ENCODE data around the gene EIF5AL1.
"Not testable (repeated sequence)": the region's sequence is repeated elsewhere in the genome, so short reads cannot be mapped to it uniquely, and the experiment has no call there.

Gene EIF5AL1

GRCh38 chr10:79488336-79488735 lies 24.0 kb upstream of the EIF5AL1 start:
- DNase-seq, result no peak

- DNase-seq, result no peak
These were observed 23.5 kb upstream of the EIF5AL1 start for GRCh38 chr10:79488870-79489269.

GRCh38 chr10:79490400-79491142 lies 21.8 kb upstream of the EIF5AL1 start:
- DNase-seq, result no peak

GRCh38 chr10:79491143-79491835 lies 21.0 kb upstream of the EIF5AL1 start:
- DNase-seq, result no peak

GRCh38 chr10:79492256-79492655 lies 20.1 kb upstream of the EIF5AL1 start:
- no peak for DNase-seq

- DNase-seq, result no peak
These were observed 19.5 kb upstream of the EIF5AL1 start for GRCh38 chr10:79492839-79493238.

GRCh38 chr10:79493806-79494205 lies 18.5 kb upstream of the EIF5AL1 start:
- no peak for DNase-seq

GRCh38 chr10:79494871-79495705 lies 17.2 kb upstream of the EIF5AL1 start:
- no peak for DNase-seq

GRCh38 chr10:79495791-79496190 lies 16.5 kb upstream of the EIF5AL1 start:
- no peak for DNase-seq

GRCh38 chr10:79496896-79497295 lies 15.4 kb upstream of the EIF5AL1 start:
- no peak for DNase-seq

- no peak for DNase-seq
These were observed 14.0 kb upstream of the EIF5AL1 start for GRCh38 chr10:79498291-79498829.

- no peak for DNase-seq
These were observed 9.6 kb upstream of the EIF5AL1 start for GRCh38 chr10:79502561-79503309.

GRCh38 chr10:79503787-79504186 lies 8.5 kb upstream of the EIF5AL1 start:
- not testable (repeated sequence) for DNase-seq

- not testable (repeated sequence) for DNase-seq
These were observed 7.8 kb upstream of the EIF5AL1 start for GRCh38 chr10:79504483-79504882.

GRCh38 chr10:79505328-79505727 lies 7.0 kb upstream of the EIF5AL1 start:
- DNase-seq, result not testable (repeated sequence)

GRCh38 chr10:79505829-79506228 lies 6.5 kb upstream of the EIF5AL1 start:
- DNase-seq, result peak in 1 of 5 donors; percentile 82

GRCh38 chr10:79507440-79508167 lies 4.7 kb upstream of the EIF5AL1 start:
- no peak for DNase-seq

GRCh38 chr10:79508245-79508644 lies 4.1 kb upstream of the EIF5AL1 start:
- not testable (repeated sequence) for DNase-seq

GRCh38 chr10:79509306-79509933 lies 2.9 kb upstream of the EIF5AL1 start:
- not testable (repeated sequence) for DNase-seq

- DNase-seq, result not testable (repeated sequence)
These were observed 2.3 kb upstream of the EIF5AL1 start for GRCh38 chr10:79509934-79510508.
